HG03342 (cell line): Measurements from ENCODE around the gene STARD5.
"Not testable (repeated sequence)": the region's sequence is repeated elsewhere in the genome, so short reads cannot be mapped to it uniquely, and the experiment has no call there.

Source experiments
- ATAC-seq: cut with Tn5 transposase; IDR thresholded peaks from one replicate; pipeline ENCODE4 v1.9.1; 2021; ENCODE audit warnings: mild to moderate bottlenecking, moderate library complexity; ENCODE audit not compliant: unreplicated experiment

Gene STARD5, protein sequence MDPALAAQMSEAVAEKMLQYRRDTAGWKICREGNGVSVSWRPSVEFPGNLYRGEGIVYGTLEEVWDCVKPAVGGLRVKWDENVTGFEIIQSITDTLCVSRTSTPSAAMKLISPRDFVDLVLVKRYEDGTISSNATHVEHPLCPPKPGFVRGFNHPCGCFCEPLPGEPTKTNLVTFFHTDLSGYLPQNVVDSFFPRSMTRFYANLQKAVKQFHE

DNA sequence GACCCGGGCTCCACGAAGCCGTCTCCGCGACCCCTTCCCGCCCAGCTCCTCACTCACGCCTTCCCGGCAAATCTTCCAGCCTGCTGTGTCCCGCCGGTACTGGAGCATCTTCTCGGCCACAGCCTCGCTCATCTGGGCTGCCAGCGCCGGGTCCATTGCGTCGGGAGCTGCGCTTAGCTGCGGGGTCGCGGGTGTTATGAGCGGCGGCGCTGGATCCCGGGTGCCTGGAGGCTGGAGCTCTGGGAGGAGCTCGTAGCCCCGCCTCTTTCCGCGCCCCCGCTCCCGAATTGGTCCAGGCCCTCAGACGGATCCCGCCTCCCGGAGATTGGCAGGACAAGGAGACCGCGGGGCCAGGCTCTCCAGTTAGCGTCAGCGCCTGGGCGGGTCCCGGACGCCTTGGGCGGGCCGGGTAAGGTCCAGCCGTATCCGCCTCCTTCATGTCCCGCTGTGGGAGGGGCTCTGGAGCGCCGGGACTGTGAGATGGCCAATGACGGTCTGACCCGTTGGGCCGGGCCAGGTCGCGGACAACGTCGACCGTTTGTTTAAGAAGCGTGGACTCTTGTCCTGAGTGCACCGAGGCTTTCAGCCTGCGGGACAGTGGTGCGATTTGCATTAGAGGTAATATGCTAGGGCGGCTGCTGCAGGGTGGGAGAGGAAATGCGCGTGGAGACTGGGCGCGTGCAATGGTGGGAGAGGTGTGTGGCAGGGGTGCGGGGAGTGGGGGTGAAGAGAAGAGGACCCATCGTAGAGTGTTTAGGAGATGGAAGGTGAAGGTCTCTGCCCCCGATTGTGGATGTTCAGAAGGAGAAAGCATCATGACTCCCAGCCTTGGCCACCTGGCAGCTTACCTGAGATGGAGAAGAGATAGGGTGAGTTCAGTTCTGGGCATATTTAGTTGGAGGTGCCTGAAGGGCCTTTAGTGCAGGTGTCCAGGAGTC lies at the start of gene STARD5:
Gene STARD5 (minus strand): TSS at position 198 of the 938 bp plus-strand sequence. CDS start 42 bp downstream, at position 156.
- peak; percentile 100 for ATAC-seq

DNA sequence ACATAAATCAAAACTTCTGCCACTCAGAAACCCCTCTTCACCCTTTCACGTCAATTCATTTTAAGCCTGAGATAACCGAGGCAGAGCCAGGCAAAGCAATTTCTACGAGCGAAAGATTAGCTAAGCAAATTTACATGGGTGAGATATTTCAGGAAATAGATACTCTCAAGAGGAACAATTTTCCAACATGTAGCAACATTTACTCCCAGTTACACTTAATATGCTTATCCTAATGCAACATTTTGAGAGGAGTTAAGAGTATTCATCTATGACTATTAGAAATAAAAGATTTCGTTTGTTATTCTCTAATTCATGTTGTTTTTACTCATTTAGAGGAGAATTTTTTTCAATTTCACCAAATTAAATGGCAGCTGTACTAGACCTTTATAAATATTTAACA lies 49.2 kb upstream of the STARD5 start:
- no peak for ATAC-seq

DNA sequence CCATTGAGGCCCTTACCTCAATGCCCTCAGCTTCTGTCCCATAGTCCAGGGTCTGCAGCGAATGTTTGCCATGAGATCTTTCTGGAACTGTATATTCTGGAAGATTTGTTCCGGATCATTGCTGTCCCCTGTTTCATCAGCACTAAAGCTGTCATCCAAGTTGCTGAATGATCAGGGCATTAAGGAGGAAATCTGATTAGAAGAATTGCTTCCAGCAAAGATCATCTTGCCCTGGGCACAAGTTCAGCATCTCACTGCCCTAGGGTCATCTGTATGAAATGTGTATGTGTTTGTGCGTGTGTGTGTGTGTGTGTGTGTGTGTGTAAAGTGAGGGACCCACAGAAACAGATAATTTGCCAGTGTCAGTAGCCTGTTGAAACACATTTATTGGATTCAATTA lies 48.6 kb upstream of the STARD5 start:
- ATAC-seq: no peak

DNA sequence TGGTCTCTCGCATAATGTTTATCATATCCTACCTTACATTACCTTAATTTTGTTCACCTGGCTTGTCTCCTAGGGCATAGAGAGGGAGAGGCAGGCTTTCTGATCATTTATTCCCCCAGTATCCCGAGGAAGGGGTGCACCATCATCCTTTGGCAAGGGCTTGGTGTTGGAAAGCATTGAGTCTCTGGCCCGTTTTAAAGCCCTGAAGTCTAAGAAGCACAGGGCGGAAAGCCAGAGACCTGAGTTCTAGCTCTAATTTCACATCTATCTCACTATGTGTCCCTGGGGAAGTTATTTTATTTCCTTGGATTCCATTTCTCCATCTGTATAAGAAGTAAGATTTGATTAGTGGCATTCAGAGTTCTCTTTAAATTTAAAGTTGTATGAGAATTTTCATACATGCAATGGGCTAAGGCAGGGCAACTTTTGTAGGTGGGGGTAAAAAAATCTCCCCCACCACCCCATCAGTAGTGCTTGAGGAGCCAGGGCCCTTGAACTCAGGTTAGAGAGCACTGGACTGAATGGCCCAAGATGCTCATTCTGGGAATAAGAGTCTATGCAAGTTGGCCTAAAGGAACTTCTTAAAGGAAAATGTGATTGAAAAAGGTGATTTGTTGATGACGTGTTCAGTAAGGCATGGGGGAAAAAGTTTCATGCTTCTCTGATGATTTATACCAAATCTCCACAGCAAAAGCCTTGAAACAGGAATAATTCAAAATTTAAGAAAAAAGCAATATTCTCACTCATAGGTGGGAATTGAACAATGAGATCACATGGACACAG lies 40.0 kb upstream of the STARD5 start:
- no peak for ATAC-seq

DNA sequence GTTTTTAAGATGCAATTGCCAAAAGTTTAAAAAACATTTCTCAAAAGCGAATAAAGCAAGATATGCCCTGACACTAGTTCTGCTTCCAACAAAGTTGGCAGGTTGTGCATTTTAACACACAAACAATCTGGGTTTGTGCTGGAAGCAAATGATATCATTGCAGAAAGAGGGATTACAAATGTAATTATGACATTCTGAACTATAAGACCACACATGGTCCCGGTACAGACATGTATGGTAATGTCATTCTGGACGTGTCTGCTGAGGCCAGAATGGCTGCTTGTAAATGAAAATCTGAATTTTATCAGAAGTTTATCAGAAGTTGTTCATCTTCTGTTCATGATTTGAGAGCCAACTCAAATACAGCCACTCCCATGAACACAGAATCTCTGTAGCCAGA lies 39.3 kb upstream of the STARD5 start:
- ATAC-seq: no peak

DNA sequence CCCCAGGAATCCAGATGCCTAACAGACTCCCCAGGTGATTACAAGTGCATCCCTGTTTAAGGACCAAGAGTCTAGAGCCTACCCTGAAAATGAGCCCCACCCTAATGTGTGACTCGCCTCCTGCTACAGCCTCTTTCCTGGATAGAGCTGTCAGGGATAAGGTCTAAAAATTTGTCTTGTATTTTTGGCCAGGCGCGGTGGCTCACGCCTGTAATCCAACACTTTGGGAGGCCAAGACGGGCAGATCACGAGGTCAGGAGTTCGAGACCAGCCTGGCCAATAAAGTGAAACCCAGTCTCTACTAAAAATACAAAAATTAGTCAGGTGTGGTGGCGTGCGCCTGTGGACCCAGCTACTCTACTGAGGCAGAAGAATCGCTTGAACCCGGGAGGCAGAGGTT lies 38.8 kb upstream of the STARD5 start:
- no peak for ATAC-seq

DNA sequence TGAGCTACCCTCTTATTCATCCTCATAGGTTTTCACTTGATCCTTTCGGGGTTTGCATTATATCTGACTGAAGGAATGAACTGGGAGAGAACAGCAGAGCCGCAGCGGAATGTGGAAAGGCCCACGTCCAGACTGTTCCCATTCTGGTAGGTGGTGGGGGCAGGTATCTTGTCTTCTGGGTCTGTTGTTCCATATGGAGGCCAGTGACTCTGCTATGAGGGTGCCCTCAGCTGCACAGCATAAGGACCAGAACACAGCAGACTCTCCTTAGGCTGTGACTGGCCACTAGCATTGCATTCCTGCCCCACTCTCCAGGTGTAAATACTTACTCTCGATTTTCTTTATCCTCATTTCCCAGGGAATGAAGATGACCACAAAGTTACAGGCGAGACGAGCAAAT lies 38.0 kb upstream of the STARD5 start:
- ATAC-seq: no peak

DNA sequence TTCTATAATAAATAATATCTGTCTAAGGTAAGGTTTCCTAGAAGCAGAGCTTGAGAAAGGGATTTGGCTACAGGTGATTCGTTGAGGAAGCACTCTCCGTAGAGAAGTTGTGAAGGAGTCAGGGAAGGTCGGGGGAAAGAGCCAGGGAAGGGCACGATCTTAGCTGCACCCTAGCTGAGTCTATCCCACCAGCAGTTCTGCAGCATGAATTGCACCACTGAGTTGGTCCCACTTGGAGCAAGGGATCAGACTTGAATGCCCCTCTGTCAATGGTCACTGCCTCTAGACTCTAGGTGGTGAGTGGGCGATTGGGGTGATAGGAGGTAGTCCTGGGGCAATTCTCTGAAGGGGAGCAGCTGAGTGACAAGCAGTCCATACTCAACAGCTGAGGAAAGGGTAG lies 36.5 kb upstream of the STARD5 start:
- no peak for ATAC-seq

DNA sequence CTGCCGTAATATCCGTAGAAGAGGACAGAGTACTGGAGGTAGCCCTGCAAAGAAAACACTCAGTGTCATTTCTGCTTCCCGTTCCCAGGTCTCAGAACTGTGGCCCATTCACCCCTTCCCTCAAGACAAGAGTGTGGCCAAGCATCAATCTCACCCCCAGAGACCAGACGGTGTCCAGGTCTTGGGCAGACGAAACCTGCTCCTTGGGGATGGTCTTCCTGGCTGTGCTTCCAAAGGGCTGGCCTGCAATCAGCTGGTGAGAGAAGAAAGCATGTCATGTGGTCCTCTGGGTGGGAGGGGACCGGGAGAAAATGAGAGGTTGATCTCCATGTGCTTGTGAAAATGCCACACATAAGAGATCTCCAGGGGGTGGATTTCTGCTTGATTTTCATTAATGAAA lies 34.3 kb upstream of the STARD5 start:
- no peak for ATAC-seq

DNA sequence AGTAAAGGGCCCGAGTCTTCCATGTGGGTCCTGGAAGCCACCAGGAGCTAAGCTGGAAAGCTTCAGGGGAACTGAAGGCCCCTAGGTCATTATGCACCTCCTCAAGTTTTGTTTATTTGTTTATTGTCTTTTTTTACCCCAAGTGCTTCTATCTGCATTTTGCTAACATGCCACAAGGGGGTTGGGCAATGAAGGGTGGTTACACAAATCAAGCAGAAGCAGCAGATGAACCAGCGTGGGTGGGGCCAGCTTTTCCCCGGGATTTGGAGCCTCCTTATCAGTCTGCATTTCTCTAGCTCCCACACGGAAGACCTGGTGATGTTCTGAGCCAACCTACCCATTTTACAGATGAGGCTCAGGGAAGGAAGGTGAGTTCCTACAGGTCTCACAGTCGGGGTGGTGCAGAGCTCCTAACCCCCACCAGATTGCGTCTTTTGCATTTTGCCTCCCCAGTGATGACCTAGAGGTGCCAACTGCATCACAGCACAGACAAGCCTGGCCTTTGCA lies 33.3 kb upstream of the STARD5 start:
- ATAC-seq: no peak

DNA sequence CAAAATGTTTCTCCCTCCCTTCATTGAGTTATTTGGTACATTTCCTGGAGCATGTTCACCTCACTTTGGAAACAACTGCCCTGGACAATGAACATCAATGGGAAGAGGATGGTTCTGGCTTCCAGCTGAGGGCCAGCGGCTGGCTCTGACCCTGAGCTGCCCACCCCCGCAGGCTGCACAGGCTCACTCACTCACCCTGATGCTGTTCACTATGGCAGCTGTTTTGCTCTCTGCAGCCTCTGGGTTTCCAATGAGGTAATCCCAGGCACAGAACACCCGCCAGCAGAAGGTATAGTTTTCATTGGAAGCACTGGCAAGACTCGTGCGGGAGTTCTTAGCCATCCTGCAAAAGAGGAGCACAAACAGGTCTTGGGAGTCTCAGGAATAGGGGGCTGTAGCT lies 32.3 kb upstream of the STARD5 start:
- no peak for ATAC-seq

DNA sequence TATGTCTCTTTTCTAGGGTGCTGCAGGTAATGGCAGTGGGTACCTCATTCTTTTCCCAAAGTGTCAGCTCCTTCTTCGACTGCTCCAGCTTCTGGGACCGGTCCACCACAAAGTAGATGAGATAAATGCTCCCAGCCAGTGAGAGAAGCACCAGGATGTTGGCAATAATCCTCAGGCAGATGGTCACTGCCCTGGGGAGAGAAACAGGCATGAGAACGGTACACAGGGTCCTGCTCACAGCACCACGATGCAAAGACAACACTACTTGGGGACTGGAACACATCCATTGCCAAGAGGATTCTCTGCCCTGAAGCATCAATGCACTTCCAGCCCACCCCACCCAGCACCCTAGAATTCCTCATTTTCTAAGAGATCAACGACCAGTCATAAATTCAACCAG lies 27.7 kb upstream of the STARD5 start:
- ATAC-seq: no peak

DNA sequence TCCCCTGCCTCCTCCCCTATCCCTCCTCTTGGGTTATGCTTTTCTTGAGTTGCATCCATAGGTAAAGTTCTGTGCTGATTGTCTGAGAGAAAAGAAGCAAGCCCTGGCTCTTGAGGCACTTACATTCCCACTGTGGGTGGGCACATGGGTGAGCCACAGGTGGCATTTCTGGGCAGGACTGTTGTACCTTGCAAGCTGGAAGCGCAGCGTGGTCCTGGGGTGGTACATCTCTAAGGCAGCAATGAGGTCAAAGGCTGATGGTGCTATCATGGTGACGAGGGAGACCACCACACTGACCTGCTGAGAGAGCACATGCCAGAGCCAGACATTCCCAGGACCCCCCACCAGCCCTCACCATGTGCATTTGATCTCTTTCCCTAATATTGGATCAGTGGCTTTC lies 25.3 kb upstream of the STARD5 start:
- ATAC-seq: no peak

DNA sequence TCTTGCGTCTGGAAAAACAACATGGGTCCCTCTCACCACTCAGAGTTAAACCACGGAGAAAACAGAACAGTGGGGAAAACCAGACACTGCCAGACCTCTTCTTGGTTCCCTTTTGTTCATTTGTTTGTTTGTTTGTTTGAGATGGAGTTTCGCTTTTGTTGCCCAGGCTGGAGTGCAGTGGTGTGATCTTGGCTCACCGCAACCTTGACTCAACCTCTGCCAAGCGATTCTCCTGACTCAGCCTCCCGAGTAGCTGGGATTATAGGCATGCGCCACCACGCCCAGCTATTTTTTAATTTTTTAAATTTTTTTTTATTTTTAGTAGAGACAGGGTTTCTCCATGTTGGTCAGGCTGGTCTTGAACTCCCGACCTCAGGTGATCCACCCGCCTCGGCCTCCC lies 24.8 kb upstream of the STARD5 start:
- not testable (repeated sequence) for ATAC-seq

DNA sequence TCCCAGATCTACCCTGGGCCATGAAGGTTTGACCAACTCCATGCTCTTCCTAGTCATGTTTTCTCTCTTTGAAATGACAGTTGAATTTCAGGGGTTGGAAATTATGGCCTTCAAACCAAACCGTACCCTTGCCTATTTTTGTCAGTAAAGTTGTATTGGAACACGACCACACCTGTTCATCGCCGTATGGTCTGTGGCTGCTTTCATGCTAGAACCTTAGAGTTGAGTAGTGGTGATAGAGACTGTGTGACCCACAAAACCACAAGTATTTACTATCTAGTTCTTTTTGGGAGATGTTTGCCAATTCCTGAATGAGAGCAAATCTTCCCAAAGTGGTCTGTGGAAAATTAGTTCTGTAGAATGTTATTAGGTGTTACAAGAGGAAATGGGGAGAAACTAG lies 24.0 kb upstream of the STARD5 start:
- no peak for ATAC-seq

DNA sequence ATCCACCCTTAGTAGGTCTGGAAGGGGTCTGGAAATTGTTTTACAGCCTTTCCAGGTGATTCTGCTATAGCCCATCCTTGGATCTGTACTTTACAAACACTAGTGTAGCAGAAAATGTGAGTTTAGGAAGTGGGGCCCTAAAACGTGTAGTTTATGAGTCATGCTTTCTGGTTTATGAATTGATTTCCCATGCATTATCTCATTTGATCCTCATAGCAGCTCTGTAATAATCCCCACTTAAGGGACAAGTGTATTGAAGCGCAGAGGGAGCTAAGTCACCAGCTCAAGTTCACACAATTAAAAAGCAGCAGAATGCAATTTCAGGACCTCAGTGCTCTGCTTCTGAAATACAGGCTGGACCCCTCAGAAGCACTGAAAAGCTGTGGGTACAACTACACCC lies 22.7 kb upstream of the STARD5 start:
- ATAC-seq: no peak

DNA sequence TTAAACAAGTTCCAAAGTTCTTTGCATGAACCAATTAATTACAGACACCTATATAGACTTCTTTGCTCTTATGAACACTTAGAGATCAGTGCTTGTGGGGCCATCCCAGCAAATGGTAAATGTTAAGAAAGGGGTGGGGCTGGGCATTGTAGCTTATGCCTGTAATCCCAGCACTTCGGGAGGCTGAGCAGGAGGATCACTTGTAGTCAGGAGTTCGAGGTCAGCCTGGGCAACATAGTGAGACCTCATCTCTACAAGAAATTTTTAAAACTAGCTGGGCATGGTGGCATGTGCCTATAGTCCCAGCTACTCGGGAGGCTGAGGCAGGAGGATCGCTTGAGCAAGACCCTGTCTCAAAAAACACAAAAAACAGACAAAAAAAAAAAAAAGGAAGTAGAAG lies 19.4 kb upstream of the STARD5 start:
- no peak for ATAC-seq

DNA sequence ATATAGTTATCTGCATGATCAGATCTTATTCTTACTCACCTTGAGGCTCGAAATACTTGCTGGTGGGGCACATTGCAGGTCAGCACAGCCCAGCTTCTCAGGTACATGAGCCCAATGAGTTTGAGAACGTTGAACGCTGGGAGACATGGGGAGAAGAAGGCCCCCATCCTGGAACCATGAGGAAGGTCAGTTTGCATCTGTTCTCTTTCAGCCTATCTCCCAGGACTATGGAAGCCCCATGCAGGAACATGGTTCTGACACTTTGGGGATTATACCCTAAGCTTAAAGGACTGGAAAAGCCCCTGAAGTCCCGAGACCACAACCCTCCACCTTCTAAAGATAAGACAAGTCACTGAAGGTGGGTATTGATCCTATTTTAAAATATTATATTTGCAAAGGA lies 17.4 kb upstream of the STARD5 start:
- no peak for ATAC-seq

DNA sequence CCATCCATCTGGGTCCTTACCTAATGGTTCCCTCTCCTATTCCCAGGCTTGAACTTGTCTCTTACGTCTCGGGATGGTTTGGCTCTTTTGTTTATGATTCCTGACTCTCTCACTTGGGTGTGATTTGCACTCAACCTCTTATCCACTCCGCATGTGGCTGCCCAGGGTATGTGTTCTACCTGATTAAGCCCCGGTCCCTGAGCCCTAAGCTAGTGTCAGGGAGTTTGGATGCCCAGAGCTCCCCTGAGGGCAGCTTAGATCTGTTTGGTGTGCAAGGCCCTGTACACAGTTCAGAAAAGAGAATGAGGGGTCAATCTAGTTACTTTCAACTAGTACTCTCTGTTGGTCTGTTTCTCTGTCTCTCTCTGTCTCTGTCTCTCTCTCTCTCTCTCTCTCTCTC lies 15.9 kb upstream of the STARD5 start:
- no peak for ATAC-seq

DNA sequence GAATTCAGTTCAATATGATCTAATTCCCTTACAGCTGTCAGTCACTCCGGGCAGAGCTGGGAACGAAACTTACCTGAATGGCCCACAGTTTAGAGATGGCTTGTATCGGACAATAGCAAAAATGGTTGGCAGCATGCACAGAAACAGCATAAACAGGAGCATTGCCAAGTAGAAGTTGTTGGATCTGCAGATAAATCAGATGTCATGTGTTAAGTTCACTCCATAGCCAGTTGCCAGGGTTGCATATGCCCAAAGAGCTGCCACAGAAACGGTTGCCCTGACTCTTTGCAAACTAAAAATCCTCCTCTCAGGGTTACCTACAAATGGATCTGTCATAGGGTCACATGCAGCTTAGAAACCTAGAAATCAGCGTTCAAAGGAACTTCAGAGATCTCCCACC lies 15.4 kb upstream of the STARD5 start:
- ATAC-seq: no peak
